CD4-positive, alpha-beta T cell treated with Interleukin-17A for 4 hours (primary cell): ENCODE data around the gene PTPRC.

ENCODE experiments used
- DNase-seq: peaks from one replicate; pipeline ENCODE4 v3.0.0-alpha.2; 2020; ENCODE audit warnings: mixed read lengths

The PTPRC gene

DNA sequence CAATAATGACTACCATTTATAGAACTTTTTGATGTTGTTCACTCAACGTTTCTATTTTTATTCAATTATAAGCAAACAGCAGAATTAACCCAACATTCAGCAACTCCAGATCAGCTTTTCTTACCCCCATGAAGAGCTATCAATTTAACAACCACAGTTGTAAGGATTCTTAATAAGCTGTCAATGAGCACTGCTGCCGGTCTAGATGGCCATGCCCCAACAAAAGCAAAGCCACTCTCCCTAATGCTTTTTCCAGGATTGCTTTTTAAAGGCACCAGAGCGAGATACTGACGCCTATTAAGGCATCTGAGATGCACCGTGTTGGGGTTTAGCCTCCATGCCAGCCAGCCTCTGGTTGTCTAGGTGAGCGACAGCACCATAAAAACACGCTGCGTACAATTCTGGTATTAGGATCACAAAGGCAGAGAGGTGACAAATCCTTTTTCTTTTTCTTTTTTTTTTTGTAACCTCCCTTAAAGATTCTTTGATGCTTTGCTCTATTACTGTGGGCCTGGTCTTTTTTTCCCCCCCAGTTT lies 39.5 kb downstream of the PTPRC start:
- peak; percentile 67 for DNase-seq

DNA sequence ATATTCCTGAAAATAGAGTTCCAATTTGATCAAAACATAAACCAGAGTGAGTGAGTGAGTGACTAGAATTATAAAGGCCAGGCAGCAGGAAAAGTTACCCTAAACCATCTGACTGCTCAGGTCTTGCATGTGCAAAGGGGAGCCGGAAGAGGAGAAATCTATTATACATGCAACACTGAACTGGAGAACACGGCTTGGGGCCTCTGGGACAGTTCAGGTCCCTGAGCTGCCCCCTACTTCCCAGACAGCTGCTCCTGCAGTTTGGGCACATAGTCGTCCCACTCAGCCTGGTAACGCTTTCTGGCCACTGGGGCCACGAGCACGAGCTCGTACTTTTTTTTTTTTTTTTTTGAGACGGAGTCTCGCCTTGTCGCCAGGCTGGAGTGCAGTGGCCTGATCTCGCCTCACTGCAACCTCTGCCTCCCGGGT lies 40.1 kb downstream of the PTPRC start:
- peak; percentile 52 for DNase-seq

DNA sequence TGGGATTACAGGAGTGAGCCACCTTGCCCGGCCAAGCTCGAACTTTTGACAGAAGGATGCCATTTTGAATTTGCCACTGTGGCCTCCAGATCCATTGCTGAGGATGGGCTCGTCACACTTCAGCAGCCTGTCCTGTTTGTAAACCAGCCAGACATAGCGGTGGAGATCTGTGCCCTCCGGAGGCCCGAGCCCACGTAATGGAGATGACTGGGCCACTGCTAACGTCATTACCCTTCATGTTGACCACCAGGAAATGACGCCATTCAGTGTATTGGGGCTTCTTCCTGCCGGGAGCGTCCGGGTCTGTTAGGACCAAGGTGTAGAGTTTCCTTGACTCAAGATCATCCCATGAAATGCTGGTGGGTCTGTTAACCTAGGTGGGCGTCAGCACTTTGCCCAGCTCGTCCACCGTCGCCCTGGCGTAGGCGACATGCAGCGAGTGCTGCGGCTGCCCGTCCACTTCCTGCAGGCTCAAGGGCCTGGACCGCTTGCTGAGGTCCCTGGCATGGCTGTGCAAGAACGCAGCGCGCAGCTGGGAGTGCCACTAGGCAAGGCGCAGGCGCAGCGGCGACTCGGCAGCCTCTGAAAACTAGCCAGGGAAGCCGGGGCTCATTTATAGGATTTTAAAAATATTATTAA lies 40.8 kb downstream of the PTPRC start:
- peak; percentile 41 for DNase-seq

DNA sequence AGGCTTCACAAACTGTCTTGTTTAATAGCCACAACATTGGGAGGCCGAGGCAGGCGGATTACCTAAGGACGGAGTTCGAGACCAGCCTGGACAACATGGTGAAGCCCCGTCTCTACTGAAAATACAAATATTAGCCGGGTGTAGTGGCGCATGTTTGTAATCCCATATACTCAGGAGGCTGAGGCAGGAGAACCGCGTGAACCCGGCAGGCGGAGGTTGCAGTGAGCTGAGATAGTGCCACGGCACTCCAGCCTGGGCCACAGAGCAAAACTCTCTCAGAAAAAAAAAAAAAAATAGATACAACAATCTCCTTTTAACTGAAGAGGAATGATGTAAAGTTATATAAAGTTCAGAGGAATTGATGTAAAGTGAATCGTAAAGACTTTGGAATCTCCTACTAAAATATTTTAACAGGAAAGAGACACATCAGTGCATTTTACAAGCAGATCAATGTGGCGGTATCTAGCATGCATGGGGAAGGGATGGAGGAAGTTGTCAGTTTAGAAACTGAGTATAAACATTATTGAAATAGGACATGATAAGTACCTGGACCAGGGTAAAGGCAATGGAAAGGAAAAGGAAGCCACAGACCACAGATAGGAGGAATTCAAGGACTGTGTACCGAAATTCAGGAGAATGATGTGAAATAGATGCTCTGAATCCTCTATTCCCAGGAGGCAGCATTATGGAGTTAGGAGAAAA lies 41.5 kb downstream of the PTPRC start:
- DNase-seq: peak; percentile 30

DNA sequence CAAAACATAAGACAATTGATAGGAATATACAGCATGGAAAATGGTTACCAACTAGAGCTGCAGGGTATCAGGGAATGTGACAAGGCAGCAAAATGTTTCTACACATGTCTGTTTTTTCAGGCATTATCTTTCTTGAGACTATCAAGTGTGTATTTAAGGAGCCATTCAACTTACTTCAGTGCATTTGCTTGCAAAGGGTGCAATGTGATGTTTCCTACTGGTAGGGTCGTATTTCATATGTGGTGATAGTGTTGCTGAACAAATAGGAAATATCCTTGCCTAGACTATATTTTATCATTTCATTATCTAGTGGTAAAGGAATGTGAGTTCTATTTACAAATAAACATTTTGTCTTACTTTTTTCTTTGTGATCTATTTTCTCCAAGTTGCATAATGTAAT lies 42.4 kb downstream of the PTPRC start:
- DNase-seq: no peak

DNA sequence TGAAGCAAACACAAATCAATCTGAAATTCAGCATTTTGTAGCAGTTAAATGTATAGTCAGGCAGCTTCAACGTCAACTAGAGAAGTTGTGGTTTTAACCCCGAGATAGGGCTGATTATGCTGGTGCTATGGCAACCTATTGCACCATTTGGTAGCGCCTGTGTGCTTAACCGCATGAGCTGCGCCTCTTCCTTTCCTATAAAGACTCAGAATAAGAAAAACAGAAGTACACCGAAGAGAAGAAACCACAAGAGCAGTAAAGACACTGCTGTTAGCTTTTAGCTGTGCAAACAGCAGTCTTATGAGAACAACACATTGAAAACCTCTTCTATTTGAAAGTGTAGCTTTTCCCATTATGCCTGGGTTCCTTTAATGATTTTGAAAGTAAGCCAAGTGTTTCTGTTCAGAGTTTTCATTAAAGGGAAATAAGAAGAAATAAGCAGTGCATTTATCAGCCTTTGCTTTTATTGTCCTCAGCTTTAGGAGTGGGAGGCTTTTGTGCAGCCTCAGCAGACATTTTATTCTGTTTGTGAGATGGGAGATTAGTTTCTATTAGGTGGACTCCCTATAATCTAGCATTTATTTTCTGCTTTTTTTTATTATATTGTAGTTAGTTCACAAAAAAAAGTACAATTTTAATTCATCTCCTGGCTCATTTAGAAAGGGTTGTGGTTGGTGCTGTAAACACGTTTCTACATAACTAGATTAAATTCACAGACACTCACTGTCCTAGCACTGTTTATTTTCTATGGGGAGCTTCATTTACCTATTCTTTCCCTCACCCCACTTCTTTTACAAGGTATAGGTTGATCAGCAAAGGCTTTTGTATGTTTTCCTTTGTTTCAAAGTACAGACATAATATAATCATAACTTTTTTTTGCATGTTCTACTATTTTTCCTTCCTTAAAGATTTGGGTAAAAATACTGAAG lies 43.3 kb downstream of the PTPRC start:
- peak; percentile 81 for DNase-seq

DNA sequence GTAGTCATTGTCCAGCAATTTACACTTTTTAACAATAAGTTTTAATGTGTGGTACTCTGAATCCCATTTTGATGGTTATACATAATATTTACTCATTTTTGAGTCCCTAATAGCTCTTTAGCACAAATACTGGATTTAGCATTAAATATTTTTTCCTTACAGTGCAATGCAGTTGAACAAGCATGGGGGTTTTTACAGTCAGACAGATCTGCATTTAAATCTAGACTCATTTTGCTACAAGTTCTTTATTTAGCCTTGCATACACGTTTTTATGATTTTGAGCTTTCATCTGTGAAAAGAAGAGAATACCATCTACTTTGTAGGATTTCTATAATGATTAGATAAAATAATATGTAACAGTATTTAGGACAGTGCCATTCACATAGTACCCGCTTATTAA lies 44.0 kb downstream of the PTPRC start:
- DNase-seq: no peak

DNA sequence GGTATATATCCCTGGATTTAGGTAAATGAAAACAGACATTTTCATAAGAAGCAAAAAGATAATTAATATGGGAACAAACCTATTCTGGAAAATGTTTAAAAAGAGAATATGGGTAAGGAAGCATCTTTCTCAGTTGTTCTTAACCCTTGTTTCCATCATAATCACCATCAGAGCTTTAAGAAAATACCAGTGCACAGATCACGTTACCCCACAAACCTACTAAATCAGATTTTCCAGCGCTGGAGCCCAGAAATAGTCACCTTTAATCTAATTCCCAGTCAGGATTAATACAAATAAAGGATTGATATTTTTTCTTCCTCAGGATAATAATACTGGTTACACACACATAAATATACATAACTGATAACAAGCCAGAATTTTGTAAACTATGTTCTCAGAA lies 44.6 kb downstream of the PTPRC start:
- DNase-seq: no peak

DNA sequence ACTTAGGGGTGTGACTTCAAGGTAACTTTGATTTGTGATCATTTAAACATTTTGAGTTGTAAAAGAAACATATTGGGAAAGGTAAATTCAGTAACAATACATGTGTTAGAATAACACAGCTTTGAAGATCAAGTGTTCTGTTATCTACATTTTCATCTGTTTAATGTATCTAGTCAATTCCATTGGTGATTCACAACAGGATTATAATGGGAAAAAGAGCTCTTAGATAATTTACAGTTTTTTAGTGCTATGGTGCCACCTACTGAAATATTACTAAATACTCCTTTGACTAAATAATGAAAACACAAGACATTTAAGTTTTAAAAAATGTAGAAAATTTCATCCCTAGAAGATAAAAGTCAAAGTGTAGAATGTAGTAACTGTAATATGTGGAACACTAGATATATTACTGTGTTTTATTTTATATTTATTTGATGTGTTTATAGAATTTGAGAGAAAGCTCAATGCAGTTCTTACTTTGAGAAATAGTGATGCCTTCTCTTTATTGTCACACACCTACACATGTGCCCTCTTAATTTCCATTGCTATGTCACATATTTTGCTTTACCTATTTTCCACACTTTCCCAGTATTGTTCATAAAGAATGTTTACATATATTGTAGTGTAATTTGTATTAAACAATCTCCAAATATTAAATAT lies 47.4 kb downstream of the PTPRC start:
- no peak for DNase-seq

DNA sequence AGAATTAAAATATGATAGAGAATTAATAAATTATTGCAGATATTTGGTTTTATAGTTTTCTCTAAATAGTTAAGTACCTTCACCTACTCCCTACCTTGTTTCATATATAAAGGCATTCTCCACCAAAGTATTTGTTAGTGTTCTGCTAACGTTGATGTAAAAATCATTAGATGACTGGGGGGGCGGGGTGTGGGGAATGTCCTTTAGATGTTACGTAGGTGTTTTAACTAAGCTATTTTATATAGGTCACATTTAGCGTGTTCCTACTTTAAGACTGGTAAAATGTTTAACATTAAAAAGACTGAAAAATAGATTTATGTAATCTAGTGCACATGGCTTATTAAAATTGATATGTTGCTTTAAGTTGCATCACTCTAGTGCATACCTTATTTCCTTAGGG lies 48.6 kb downstream of the PTPRC start:
- peak; percentile 36 for DNase-seq

DNA sequence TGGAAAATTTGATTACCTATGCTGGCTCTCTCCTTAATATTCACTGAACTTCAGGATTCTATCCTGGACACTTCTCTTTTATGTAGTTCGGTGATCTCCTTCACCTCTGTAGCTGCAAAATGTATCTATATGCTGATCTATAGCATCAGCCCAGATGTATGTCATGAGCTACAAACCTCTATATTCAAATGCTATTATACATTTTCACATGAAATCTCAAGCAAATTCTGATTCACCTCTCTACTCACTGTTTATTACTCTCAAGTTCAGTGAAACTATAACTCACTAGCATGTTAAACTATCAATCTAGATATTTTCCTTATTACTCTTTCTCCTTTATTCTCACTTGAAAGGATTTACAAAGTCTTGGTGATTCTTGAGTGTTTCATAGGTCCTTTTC lies 52.2 kb downstream of the PTPRC start:
- DNase-seq: no peak

DNA sequence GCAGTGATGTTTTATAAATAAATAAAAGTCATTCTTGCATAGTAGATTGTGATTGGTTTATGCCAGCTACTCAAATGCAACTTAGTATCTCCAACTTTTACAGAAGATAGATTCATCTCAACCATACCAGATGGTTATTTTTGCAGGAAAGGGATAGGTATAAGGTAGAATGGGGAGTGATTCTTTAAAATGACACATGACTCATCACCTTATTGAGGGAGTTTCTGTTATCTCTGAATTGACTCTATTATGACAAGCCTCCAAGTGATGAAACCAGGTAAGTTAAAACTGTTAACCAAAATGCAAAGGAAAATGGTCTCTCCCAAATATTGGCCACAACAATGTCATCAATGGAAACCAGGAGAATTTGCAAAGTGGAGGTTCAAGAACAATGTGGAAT lies 54.5 kb downstream of the PTPRC start:
- DNase-seq: no peak

DNA sequence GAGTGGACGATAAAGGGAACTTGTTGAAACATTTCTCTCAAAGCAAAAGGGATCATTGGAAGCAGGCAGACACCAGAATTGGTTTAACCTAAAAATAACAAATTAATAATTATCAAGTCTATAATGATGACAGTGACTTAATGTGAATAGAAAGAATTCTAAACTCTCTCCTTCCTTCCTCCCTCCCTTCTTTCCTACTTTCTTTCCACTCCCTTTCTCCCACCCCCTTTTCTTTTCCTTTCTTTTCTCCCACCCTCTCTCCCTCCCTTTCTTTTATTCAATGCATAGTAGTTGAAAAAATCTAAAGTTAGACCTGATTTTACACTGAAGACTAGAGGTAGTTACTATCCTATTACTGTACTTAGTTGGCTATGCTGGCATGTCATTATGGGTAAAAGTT lies 55.7 kb downstream of the PTPRC start:
- DNase-seq: no peak

DNA sequence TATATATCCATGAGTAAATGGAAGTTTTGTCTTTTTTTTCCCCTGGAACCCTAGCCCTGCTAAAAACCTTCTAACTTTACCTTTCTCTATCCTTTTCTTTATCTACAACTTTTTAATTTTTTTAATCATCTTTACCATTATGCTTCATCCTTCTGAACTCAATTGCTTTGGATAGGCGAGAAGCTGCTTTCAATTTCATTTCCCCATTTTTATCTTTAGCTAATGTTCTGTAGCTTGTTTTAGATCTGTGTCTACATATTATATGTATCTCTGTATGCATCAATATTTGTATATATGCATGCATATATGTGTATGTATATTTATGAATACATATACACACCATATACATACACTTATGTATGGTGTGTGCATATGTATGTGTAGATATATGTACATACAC lies 57.4 kb downstream of the PTPRC start:
- no peak for DNase-seq

DNA sequence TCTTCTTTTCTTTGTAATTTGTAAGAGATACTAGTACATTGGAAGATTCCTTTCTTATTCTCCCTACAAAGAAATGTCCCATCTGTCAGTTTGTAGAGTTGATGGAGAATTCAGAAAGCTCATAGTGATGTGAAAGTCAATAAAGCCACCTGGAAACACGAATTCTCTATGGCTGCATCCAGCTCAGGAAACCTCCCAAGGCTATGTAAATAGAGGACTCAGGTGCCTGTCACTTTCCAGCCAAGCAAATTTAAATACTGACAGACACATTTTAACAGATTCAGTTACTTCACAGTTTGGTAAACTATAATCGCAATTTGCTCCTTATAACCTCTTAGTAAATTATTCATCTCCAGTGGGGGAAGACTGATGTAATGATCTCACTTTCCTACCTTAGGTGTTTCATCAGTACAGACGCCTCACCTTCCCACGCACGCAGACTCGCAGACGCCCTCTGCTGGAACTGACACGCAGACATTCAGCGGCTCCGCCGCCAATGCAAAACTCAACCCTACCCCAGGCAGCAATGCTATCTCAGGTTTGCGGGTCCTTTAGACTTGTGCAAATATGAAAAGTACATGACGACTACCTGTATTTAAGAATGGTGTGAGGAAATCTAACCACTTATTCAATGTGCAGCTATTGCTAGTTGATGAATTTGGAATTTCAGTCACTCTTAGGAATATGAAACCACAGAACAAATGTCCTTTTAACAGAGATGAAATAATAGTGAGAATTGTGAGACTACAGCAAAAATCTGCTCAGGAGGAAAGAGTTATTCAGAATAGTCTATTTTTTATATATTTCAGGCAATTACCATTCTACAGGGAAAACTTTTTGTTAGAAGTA lies 60.6 kb downstream of the PTPRC start:
- DNase-seq: peak; percentile 72

DNA sequence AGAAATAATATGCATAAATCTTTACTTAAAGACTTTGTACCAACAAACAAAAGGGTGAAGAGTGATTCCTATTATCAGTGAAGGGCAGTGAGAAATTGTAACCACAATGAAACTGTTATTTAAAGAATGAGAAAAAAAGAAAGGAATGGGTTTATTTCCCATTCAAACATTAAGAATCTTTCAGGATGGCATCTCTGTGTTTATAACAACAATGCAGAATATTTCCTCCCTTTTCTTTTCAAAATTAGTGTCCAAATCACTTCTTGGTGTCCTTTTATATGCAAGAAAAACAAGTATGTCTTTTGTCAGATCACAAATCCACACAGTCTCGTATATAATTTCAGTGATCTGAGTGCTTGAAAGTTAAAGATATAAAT lies 61.2 kb downstream of the PTPRC start:
- DNase-seq: no peak

DNA sequence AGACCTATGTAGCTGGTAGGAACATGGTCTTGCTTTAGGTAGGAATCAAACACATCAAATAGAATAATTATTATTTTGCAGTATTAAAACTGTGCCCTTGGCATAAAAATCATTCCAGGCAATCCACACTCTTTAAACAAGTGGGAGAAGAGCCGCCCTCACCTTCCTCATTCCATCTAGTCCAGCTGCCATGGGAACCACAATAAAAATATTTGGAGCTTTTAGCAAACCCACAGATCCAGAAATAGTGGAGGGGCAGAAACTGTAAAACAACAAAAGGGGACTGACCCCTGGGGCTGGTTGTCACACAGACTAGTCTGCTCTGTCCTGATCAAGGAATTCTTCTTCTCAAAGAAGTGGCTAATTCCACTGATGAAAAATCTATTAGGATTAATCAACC lies 61.6 kb downstream of the PTPRC start:
- DNase-seq: no peak

DNA sequence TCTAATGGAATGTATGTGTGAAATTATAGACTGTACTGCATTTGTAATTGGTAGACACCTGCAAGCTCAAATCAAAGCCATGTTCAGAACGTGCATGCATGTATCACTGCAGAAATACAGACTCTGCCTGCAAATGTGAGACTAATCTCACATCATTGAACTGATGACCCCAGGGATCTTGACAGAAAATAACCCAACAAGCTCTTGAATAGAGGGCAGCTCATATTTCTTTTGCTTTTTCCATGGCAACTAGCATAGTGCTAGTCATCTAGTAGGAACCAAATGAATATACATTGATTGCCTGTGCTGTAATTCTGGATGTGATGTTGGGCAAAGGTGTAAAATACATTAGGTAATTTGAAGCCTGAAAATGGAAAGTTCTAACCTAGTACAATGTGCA lies 62.4 kb downstream of the PTPRC start:
- no peak for DNase-seq

DNA sequence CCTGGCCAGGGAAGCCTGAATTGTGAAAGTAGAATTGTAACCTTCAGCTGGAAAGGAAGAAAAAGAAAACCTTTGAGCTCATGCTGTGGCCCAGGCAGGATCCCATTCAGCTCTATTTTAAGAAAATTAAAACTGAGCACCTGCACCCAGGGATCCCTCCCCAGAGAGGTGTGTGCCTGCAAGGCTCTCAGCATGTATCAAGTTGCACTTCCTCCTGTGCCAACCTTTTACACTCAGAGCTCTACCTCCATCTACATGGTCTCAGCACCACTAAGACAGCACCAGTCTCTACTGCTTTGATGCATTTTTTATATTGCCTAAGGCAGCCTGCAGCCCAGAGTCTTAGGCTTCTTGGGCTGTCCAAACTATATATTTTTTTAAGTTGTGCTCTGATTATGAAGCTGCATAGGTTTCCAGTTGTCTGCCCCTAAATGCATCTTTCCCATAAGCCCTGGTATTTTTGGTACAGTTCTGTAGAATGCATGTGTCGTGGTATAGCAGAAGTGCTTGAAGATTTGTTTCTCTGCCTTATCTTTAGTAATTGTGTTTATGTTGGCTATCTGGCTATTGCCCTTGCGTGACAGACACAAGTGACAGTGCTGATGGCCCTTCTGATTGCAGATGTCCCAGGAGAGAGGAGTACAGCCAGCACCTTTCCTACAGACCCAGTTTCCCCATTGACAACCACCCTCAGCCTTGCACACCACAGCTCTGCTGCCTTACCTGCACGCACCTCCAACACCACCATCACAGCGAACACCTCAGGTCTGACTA lies 63.1 kb downstream of the PTPRC start:
- DNase-seq: no peak

DNA sequence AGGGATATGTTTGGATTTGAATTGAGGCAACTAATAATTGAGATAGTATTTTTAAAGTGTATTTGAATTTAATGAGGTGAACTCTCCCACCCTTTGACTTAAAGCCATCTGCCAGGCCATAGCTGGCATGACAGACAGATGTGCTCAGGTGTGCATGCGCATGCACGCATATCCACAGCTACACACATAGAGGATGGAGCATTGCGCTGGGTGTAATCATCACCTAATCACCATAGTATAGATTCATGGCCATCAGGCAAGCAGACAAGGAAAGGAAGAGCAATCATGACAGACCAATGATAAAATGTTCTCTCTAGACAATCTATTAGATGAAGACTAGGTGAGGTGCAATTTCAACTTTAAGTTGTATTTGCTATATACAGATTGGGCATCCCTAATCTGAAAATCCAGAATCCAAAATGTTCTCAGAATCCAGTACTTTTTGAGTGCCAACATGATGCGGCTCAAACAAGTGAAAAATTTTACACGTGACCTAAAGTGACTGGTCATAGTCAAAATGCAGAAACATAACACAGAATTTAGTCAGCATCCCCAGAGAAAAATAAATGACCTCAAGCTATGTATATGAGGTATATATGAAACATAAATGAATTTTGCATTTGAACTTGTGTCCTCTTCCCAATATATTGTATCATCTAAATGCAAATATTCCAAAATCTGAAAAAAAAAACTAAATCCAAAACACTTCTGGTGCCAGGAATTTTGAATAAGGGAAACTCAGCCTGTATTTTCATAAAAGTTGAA lies 70.1 kb downstream of the PTPRC start:
- no peak for DNase-seq
